BE2C (cell line): ENCODE results near the gene LHFPL2.
A peak's percentile ranks its signal among the peaks of the same experiment; 100 is the strongest.

Experiments
- DNase-seq: peaks from one replicate; pipeline ENCODE4 v3.0.0-alpha.2; 2020
- H3K27me3 ChIP-seq: fragments of 250-450 bp; sonication (Bioruptor Pico); 2 replicates; pipeline ENCODE4 v1.5.1; 2020; ENCODE audit warnings: mild to moderate bottlenecking
- H3K36me3 ChIP-seq: fragments of 250-450 bp; sonication (Bioruptor Pico); 2 replicates; pipeline ENCODE4 v1.5.1; 2020; ENCODE audit warnings: mild to moderate bottlenecking
- H3K4me1 ChIP-seq: fragments of 250-450 bp; sonication (Bioruptor Pico); 2 replicates; pipeline ENCODE4 v1.5.1; 2020
- H3K4me3 ChIP-seq: 2 replicates; pipeline ENCODE4 v1.5.1; 2011; ENCODE audit warnings: low read depth, low read length
- H3K9me3 ChIP-seq: fragments of 250-450 bp; sonication (Bioruptor Pico); 2 replicates; pipeline ENCODE4 v1.5.1; 2020
- CTCF ChIP-seq: IDR thresholded peaks from 2 replicates; pipeline ENCODE4 v1.5.1; 2012; ENCODE audit warnings: mild to moderate bottlenecking, low read depth, low read length

LHFPL2 gene

GRCh38 chr5:78627766-78628165 lies 20.8 kb downstream of the LHFPL2 start:
- Histone ChIP-seq H3K27me3 (no peaks in the 10 kb centered on the region), H3K4me3 (no peak overlapping the region), H3K9me3 (no peaks in the 10 kb centered on the region), H3K36me3 (no peaks in the 10 kb centered on the region), H3K4me1 (peaks cover 20% of the 10 kb centered on the region)
- DNase-seq: no peak
- no peak for TF ChIP-seq CTCF

- Histone ChIP-seq H3K27me3 (no peaks in the 10 kb centered on the region), H3K9me3 (no peaks in the 10 kb centered on the region), H3K4me3 (no peak overlapping the region), H3K36me3 (no peaks in the 10 kb centered on the region), H3K4me1 (peaks cover 20% of the 10 kb centered on the region)
- DNase-seq: no peak
- peak; percentile 66 for TF ChIP-seq CTCF
Measured at GRCh38 chr5:78627175-78627574, 21.4 kb downstream of the LHFPL2 start.

- DNase-seq: no peak
- Histone ChIP-seq H3K36me3 (no peaks in the 10 kb centered on the region), H3K4me1 (peaks cover 20% of the 10 kb centered on the region), H3K9me3 (no peaks in the 10 kb centered on the region), H3K4me3 (no peak overlapping the region), H3K27me3 (no peaks in the 10 kb centered on the region)
- TF ChIP-seq CTCF: no peak
Measured at GRCh38 chr5:78626009-78626571, 22.5 kb downstream of the LHFPL2 start.

GRCh38 chr5:78624992-78625391 lies 23.6 kb downstream of the LHFPL2 start:
- no peak for DNase-seq
- Histone ChIP-seq H3K36me3 (no peaks in the 10 kb centered on the region), H3K9me3 (no peaks in the 10 kb centered on the region), H3K4me1 (peaks cover 20% of the 10 kb centered on the region), H3K4me3 (no peak overlapping the region), H3K27me3 (no peaks in the 10 kb centered on the region)
- TF ChIP-seq CTCF: no peak

- peaks cover 20% of the 10 kb centered on the region for H3K4me1 ChIP-seq
Measured at GRCh38 chr5:78624011-78624541, 24.5 kb downstream of the LHFPL2 start.

More at GRCh38 chr5:78624011-78624541, 24.5 kb downstream of the LHFPL2 start:
- Histone ChIP-seq H3K36me3 (no peaks in the 10 kb centered on the region), H3K4me3 (no peak overlapping the region), H3K27me3 (no peaks in the 10 kb centered on the region), H3K9me3 (no peaks in the 10 kb centered on the region)
- DNase-seq: peak; percentile 71
- no peak for TF ChIP-seq CTCF
